D721Med (cell line): ENCODE measurements around the gene CD79B.

Experiments
- DNase-seq: peaks from one replicate; pipeline ENCODE4 v3.0.0; 2011; ENCODE audit warnings: low spot score; ENCODE audit not compliant: insufficient read length
- FAIRE-seq: peaks from 2 replicates; lab custom pipeline; 2011; peaks lifted over from hg19 to GRCh38; lab: Jason Lieb, UNC
- TF ChIP-seq, protein P1 (sequence below): IDR thresholded peaks from 2 replicates; pipeline ENCODE4 v1.5.1; 2012; ENCODE audit warnings: mild to moderate bottlenecking, control low read depth; ENCODE audit not compliant: insufficient read depth; ENCODE audit errors: missing control alignments

Gene CD79B

DNA sequence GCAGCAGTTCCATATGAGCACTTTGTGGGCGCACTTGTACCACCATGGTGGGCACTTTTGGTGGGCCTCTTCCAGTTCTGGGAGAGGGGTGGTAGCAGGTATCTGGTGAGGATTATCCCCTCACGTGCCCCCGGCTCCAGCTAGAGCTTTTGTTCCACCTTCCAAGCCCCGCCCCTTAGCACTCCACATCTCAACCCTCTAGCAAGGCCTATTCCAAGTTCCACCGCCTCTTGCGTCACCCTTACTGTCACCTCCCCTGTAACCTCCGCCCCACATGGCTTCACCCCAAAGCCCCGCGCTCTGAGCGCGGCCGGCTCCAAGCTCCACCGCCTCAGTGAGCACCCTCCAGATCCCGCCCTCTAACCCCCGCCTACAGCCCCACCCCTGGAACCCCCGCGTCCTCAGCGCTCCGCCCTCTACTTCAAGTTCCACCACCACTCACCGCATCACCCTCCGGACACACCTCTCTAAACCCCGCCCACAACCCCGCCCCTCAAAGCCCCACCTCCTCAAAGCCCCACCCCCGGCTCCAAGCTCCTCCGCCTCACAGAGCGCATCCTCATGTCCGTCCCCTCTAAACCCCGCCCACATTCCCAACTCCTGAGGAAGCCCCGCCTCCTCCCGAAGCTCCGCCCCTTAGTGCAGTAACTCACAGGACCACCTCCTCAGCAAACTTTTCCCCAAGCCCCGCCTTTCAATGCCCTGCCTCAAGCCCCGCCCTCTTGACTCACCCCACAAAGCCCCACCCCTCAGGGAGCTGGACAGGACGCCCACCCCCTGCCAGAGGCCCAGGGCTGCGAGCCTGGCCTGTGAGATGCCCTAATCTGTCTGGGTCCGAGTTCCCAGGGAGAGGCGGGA, 29.5 kb upstream of the CD79B start:
- TF ChIP-seq, protein P1, sequence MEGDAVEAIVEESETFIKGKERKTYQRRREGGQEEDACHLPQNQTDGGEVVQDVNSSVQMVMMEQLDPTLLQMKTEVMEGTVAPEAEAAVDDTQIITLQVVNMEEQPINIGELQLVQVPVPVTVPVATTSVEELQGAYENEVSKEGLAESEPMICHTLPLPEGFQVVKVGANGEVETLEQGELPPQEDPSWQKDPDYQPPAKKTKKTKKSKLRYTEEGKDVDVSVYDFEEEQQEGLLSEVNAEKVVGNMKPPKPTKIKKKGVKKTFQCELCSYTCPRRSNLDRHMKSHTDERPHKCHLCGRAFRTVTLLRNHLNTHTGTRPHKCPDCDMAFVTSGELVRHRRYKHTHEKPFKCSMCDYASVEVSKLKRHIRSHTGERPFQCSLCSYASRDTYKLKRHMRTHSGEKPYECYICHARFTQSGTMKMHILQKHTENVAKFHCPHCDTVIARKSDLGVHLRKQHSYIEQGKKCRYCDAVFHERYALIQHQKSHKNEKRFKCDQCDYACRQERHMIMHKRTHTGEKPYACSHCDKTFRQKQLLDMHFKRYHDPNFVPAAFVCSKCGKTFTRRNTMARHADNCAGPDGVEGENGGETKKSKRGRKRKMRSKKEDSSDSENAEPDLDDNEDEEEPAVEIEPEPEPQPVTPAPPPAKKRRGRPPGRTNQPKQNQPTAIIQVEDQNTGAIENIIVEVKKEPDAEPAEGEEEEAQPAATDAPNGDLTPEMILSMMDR = no peak
- DNase-seq = no peak
- no peak for FAIRE-seq

DNA sequence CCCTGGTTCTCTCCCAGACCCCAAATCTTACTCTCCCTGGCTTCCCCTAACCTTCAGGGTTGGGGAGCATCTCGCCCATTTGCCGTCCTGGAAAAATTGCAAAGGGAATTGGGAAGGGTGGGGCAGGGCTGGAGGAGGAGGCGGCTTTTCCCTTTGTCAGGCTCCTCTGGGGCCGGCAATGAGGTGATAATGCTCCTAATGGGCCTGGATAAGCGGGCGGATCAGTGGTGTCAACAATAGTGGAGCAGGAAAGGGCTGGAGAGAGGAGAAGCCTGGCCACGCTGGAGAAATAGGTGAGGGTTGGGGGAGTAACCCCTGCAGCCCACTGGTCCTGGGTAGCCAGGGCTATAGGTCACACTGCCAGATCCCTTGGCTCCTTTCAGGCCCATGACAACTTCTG, 28.3 kb upstream of the CD79B start:
- no peak for FAIRE-seq
- TF ChIP-seq, protein P1 = no peak
- no peak for DNase-seq

DNA sequence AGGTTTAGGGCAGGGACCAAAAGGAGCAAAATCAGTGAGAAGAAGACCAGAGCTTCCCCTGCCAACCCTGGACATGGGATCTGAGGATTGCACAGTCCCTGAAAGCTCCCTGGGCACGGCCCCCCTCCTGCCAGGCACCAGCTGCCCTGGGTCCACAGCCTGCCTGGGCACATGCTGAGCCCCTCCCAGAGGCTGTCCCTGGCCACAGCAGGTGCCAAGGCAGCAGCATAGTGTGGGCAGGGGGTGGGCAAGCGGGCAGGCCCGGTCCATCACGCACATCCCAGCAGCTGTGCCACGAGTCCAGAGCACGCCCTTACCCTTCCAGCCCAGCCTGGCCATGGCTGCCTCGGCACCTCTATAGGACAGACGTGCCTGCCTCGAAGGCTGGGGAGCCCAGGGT, 27.9 kb upstream of the CD79B start:
- FAIRE-seq (no peak), DNase-seq (no peak)
- TF ChIP-seq, protein P1 = no peak

DNA sequence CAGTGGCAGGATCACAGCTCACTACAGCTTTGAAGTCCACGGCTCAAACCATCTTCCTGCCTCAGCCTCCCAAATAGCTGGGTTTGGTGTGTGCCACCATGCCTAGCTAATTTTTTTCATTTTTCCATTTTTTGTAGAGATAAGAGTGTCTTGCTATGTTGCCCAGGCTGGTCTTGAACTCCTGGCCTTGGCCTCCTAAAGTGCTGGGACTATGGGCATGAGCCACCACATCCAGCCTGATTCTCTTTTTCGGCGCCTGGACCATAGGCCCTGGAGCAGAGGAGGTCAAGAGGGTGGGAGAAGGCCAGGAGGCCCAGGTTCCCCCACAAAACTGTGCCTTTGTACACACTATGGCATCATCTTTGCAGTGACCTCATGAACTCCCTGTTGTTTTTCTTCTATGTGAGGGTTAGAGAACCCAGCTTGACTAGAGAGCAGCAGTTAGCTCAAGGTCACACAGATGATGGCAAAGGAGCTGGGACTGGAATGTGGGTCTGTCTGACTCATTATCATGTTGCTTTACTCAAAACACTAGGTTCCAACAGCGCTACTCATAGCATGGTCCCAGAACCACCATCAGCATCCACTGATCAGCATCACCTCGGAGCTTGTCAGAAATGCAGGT, 24.3 kb upstream of the CD79B start:
- TF ChIP-seq, protein P1 = no peak
- FAIRE-seq (no peak), DNase-seq (no peak)

DNA sequence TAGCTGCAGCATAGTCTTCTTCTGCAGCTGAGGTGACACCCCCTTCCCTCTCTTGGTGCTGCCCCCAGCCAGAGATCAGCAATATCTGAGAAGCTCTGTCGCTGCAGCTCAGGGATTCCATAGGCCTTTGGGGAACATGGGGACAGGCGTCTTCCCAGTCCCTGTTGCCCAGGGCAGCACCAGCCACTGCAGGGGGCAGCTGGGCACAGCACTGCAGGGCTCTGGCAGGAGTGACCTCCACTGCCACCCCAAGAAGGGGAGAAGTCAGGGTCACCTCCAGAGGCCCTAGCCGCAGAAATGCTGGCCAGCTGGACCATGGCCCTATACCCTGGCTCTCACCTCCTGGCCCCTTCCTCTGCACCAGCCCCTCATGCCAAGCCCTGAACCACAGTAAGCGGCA, 23.7 kb upstream of the CD79B start:
- TF ChIP-seq, protein P1 = no peak

DNA sequence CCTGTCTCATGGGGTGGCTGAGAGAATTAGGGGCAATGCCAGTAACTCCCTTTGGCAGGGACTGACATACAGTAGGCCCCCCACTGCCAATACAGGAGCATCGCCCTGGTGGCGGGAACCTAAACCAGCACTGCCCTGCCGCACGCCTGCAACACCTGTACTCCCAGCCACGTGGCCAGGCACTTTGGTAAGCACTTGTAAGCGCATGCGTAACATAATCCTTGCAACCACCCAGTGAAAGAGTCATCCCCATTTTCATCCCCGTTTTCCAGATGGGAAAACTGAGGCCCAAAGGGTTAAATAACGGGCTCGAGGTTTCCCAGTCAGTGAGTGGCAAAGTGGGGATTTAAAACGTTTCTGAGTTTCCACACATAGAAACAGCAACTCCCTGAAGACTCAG, 23.1 kb upstream of the CD79B start:
- DNase-seq = no peak
- FAIRE-seq = no peak
- TF ChIP-seq, protein P1 = no peak

More for the DNA sequence above, 23.7 kb upstream of the CD79B start:
- FAIRE-seq = no peak
- DNase-seq = no peak
